AG04450 (cell line): ENCODE results near the gene UFSP2. TPM values are rescaled to one million over a fixed set of nuclear protein-coding genes. Genes with fewer than 3 reads are reported as not detected.

ENCODE experiments used
- CTCF ChIA-PET: fragments of 300-600, 350-600 bp; formaldehyde crosslinking; extraction: SDS; loops from one replicate; lab custom pipeline; 2022; ENCODE audit warnings: antibody characterized with exemption, inconsistent platforms; lab: Charles Lee
- POLR2A ChIA-PET: fragments of 350-600 bp; formaldehyde crosslinking; extraction: SDS; loops from one replicate; lab custom pipeline; 2021; ENCODE audit warnings: antibody characterized with exemption, inconsistent platforms; lab: Yijun Ruan, JAX
- DNase-seq: peaks from one replicate; pipeline ENCODE4 v3.0.0-alpha.2; 2011; ENCODE audit warnings: low read depth, low spot score
- H3K27ac ChIP-seq: one replicate; pipeline ENCODE4 v1.5.1; 2012; ENCODE audit warnings: low read depth, low read length, control low read depth
- H3K27me3 ChIP-seq: one replicate; pipeline ENCODE4 v1.6.0; 2012; ENCODE audit warnings: low read length; ENCODE audit not compliant: control insufficient read depth, insufficient read depth
- H3K4me3 ChIP-seq: 2 replicates; pipeline ENCODE4 v1.5.1; 2011; ENCODE audit warnings: mild to moderate bottlenecking, low read depth, low read length, control low read depth
- H3K9me3 ChIP-seq: 2 replicates; pipeline ENCODE4 v1.5.1; 2012; ENCODE audit warnings: low read length; ENCODE audit not compliant: control insufficient read depth, insufficient read depth
- CTCF ChIP-seq: IDR thresholded peaks from 2 replicates; pipeline ENCODE4 v1.5.1; 2011; ENCODE audit warnings: low read depth, low read length, control low read depth, inconsistent platforms
- polyA plus RNA-seq: library from polyadenylated mRNA; depleted of rRNA; stranded (reverse); fragments of >200 nt; gene quantifications from 2 replicates; pipeline ENCODE4 v1.2.3, GENCODE V29; 2011

The UFSP2 gene
- polyA plus RNA-seq, 1 experiment: 54.1 TPM

- Histone ChIP-seq H3K27me3 (no peaks in the 10 kb centered on the region), H3K4me3 (no peak overlapping the region), H3K9me3 (no peaks in the 10 kb centered on the region; the same call in 1 of the 2 replicates), H3K27ac (no peak overlapping the region)
- ChIA-PET POLR2A (no interaction called here), CTCF (interaction anchor here (1.4 to 3.3 kb wide), 3 partner anchors 176 to 617 kb away, joined by 3 to 29 read pairs (median 4); no protein-coding TSS in a partner anchor)
- DNase-seq: peak; percentile 21
- no peak for TF ChIP-seq CTCF
Observed at GRCh38 chr4:185421366-185422124, 4.2 kb downstream of the UFSP2 start.

GRCh38 chr4:185416955-185417354 lies 8.8 kb downstream of the UFSP2 start:
- no peaks in the 10 kb centered on the region for H3K27me3 ChIP-seq
- DNase-seq: no peak
- POLR2A ChIA-PET: no interaction called here
- no peaks in the 10 kb centered on the region for H3K9me3 ChIP-seq
- no peak overlapping the region for H3K4me3 ChIP-seq
- CTCF ChIA-PET: interaction anchor here (0.6 kb wide), 1 partner anchor 13 kb away, joined by 3 read pairs; no protein-coding TSS in a partner anchor
- TF ChIP-seq CTCF: no peak
- H3K27ac ChIP-seq: no peak overlapping the region

GRCh38 chr4:185412412-185412811 lies 13.4 kb downstream of the UFSP2 start:
- CTCF ChIA-PET: interaction anchor here (1.4 kb wide), 1 partner anchor 186 kb away, joined by 6 read pairs; no protein-coding TSS in a partner anchor
- Histone ChIP-seq H3K9me3 (no peaks in the 10 kb centered on the region), H3K27ac (no peak overlapping the region), H3K27me3 (no peaks in the 10 kb centered on the region), H3K4me3 (no peak overlapping the region)
- DNase-seq: no peak
- no peak for TF ChIP-seq CTCF
- POLR2A ChIA-PET: no interaction called here

GRCh38 chr4:185411849-185412248 lies 13.9 kb downstream of the UFSP2 start:
- ChIA-PET CTCF (interaction anchor here (1.4 kb wide), 1 partner anchor 186 kb away, joined by 6 read pairs; no protein-coding TSS in a partner anchor), POLR2A (no interaction called here)
- H3K27ac ChIP-seq: no peak overlapping the region
- no peak overlapping the region for H3K4me3 ChIP-seq
- DNase-seq: no peak
- no peak for TF ChIP-seq CTCF
- no peaks in the 10 kb centered on the region for H3K27me3 ChIP-seq
- H3K9me3 ChIP-seq: no peaks in the 10 kb centered on the region

- Histone ChIP-seq H3K27ac (no peak overlapping the region), H3K27me3 (no peaks in the 10 kb centered on the region), H3K4me3 (no peak overlapping the region), H3K9me3 (no peaks in the 10 kb centered on the region)
- TF ChIP-seq CTCF: no peak
- ChIA-PET POLR2A (no interaction called here), CTCF (no interaction called here)
- no peak for DNase-seq
Observed at GRCh38 chr4:185408432-185408831, 17.3 kb downstream of the UFSP2 start.
